HTERT RPE-1 (cell line): ENCODE measurements around the gene AGAP5.

Experiments
- in situ Hi-C: fragments of 300-500 bp; cut with MboI; formaldehyde crosslinking; loops from 4 replicates; pipeline ENCODE4 v1.14.3; 2020; ENCODE audit warnings: low sequenced_read_pairs

AGAP5 gene

DNA sequence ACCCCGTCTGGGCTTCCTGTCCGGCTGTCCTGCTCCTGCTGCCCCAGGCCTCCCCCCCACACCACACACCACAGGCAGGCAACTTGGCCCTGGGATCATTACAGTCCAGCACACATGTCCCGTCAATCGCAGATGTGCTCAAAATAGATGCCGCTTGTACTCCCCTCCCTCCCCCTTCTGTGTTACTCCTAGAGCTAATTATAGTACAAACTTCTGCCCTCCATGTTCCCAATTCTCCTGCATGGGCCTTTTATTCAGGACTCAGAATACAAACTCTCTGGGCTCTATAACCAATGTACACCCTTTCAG, 42.0 kb downstream of the AGAP5 start, which contains the start of gene SYNPO2L:
TSS of gene SYNPO2L (minus strand) at position 40 of the 309 bp plus-strand sequence. CDS start 107 bp downstream, outside the sequence.
- in situ Hi-C loops, result no loop called here

DNA sequence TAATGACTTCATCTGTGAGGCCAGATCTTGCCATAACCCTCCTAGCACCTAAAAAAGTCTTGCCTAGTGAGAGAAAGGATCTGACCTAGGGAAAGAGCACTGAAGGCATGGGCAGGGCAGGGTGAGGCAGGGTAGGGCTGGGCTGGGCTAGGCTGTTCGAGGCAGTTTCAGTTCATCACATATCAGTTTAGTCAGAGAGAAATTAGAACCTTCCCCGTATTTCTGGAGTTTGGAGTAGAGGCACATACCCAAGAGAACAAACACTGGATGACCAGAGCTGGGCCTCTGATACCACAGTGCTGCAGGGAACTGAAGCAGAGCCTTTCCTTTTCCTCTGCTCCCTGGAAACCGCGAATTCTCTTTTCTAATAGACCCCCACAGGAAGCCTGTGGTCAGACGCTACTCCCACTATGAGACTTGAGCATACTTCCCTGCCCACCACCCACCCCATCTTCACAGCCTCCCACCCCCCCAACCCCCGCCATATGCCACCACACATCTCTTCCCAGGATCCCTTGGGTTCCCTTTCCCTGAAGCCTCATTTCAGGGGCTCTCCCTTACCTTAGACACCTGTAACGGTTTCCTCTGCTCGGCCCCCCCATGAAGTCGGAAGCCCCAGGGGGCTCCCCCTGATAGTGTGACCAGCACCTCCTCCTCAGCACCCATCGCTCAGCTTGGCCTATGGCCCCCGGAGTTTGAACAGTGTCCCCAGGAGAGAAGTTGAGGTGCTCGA, 42.5 kb downstream of the AGAP5 start:
- in situ Hi-C loops, result no loop called here

DNA sequence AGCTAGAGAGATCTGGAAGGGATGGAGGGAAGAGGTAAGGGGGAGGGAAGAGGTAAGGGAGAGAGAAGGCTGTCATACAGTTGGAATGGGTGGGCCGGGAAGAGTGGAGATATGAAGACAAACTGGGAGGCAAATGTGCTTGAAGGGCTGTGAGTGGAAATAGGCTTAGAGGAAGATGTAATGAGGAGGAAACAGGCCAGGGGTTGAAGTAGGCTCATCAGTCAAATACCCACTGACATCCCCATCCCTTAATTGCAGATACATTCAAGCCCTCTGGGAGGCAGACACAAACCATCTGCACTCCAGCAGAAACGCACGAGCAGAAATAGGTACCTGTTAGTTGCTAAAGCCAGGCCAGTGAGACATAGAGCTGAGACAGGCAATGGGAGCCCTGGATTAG, 44.2 kb downstream of the AGAP5 start:
- in situ Hi-C loops, result no loop called here

DNA sequence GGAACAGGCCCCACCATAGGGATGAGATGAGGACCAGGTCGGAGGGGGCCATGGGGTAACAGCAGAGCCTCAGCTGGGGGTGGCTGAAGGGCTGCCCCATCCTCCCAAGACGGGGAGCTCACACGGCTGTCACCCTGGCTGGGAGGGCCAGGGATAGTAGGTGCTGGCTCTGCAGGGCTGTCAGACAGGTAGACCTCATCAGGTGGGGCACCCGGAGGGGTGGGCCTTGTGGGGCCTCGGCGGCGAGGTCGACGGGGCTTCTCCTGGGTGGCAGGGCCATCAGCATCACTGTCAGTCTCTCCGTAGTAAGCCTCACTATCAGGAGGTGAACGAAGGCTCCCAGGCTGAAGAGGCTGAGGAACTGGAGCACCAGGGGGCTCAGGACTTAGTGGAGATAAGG, 44.7 kb downstream of the AGAP5 start:
- in situ Hi-C loops, result no loop called here

DNA sequence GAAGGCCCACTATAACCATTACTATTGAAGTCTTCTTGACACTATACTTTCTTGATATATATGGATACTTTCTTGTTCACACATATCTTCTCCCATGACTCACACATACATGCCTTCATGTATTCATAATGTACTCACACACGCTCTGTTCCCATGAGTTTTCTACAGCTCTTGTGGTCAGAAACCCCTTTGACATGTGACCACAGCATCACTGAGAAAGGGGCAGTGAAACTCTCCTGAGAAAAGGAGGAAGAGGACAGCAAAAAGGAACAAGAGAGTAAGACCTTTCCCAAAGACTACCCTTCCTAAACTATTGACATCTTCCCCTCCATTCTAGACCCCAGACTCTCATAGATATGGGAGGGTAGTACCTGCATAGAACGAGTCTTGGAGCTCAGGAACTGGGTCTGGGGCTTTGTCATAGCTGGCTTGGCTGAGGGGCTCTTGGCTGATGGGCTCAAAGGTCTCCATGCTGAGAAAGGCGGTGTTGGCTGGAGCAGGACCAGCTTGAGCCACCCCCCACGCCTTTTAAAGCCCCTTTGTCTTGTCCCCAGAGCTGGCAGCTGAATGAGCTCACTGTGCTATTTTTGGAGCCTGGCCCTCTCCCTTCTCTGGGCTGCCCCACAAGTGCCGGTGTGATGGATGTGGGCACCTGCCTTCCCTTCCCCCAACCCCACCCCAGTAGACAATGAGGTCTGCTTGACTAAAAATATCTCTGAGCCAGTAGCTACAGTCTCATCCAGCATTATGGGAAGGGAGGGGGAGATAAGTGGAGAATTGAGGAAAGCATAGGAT, 47.2 kb downstream of the AGAP5 start:
- in situ Hi-C loops, result no loop called here

DNA sequence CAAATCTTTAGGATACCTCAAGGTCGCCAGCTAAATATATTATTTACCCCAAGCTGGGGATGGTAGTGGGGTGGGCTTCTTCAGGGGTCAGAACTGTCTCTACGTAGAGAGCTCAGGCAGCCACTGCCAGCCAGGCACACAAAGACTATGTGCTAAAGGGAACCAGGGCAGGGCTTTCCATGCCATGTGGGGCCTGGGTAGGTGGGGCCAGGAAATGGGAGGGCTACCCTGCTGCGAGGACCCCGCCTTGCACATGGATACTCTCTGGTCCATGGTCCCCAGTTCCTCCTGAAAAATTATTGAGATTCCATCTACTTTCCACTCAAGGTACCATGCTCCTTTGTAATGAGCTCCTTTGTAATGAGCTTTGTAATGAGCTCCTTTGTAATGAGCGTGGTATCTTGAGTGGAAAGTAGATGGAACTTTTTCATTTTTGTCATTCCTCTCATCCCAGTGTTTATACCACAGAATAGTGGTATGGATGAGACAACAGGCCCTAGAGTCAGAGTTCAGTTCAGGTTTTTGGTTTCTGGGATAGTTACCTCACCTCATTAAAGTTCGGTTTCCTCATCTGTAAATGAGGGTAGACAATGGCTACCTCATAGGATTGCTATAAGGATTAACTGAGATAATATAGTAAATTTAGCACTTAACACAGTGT, 47.9 kb downstream of the AGAP5 start:
- in situ Hi-C loops, result loop anchor here (25.0 kb wide), 1 partner anchor 113 kb away; no protein-coding TSS in a partner anchor

DNA sequence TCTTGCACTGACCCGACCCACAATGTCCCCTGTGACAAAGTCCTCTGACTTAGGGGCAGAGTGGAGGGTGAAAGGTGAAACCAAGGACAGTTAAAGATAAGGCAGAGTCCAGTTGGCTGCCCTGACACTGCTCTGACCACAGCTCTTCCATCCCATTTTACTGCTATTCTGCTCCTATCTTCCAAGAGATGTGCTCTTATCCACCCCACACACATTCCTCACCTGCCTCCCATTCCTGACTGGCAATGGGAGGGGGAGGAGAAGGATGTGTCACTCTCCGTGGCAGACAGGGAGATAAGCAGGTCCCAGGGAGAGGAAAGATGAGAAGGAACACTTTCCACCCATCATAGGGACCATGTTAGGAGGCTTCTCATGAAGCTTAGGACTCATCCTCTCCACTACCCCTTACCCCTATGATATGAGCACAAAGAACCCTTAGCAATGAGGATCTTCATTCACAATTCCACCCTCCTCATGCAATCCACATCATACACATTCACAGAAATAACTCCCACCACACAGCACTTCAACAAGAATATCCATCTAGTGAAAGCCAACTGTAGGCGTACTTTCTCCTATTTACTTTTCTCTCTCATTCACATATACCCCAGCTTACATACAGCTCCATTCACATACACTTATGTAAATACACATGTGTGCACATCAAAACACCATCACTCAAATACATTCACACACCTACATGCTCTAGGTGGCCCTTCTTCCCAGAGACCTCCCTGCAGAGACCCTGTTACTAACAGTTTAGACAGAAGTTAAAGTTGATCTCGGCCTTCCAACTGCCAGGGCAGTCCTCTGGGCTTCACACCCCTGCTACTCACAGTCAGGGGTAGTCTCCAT, 48.7 kb downstream of the AGAP5 start:
- in situ Hi-C loops, result loop anchor here (25.0 kb wide), 1 partner anchor 112 kb away; no protein-coding TSS in a partner anchor

DNA sequence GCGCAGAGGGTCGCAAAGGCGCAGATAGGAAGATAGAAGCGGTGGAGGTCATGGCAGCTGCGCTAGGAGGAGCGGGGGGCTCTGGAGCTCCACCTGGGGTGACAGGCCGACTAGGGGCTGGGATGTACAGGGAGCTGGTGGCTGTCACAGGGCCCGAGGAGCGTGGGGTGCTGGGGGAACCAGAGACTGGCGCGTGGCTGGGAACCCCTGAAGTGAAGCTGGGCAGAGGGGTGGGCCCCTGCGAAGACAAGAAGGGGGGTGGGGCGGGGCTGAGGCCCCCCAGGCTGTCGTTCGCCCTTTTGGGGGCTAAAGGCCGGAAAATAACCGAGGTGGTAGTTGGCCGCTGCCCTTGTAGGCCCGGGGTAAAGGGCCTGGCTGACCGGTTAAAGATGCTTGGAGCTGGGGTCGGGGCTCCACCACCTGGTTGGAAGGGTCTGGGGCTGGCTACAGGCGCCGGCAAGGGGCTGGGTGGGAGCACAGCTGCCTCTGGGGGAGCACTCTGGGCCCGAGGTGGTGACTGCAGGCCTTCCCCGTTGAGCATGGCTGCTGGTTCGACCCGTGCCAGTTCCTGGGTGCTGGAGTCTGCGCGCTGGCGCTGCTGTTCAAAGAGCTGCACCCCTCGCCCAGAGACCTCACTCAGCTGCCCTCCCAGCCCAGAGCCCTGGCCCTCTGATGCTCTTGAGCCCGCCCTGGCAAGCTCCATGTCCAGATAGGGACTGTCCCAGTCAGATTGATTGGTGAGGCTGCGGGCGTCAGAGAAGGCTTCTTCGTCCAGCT, 49.8 kb downstream of the AGAP5 start:
- in situ Hi-C loops, result loop anchor here (25.0 kb wide), 1 partner anchor 111 kb away; no protein-coding TSS in a partner anchor

DNA sequence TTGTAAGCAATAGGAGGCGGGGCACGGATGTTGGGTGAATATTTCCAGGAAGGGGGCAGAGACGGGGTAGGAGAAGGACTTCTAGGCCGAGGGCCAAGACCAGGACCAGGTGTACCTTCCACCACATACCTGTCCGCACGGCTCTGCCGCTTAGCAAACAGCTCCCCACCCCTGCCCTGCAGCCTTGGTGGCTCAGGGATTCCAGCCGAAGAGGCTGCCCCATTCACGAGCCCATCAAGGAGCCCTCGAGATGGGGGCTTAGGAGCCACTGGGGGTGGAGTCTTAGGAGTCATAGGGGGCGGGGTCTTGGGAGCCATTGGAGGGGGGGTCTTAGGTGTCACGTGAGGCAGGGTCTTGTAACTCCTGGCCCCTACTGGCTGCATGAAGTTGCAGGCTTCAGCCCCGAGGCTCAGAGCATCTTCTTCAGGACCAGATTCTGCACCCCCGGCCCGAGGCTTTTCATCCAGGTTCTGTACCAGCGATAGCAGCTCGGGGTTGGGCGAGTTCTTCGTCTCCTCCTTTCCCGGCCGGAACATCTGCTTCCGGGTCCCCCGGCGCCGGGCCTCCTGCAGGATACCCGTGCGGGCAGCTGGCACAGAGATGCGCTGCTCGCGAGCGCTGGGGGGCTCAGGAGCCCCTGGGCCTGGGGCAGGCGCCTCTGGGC, 50.6 kb downstream of the AGAP5 start:
- in situ Hi-C loops, result loop anchor here (25.0 kb wide), 1 partner anchor 110 kb away; no protein-coding TSS in a partner anchor

DNA sequence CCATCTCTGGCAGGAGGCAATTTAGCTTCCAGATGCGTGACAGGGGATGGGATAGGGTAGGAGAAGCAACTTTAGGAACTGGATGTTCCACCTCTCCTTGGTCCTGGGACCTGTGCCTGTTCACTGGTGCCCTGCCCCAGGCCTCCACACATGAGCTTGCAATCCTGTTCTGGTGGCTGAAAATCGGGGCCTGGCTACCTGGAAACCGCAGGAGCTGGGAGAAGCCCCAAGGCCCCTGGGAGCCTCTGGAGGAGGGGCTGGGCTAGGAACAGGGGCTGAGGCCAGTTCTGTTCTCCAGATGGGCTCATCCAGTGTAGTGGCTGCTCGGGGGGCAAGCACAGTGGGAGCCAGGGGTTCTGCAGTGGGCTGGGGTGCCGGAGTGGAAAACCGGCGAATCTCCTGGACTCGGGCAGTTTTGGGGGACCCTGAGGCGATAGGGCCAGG, 51.3 kb downstream of the AGAP5 start:
- in situ Hi-C loops, result loop anchor here (25.0 kb wide), 1 partner anchor 109 kb away; no protein-coding TSS in a partner anchor

DNA sequence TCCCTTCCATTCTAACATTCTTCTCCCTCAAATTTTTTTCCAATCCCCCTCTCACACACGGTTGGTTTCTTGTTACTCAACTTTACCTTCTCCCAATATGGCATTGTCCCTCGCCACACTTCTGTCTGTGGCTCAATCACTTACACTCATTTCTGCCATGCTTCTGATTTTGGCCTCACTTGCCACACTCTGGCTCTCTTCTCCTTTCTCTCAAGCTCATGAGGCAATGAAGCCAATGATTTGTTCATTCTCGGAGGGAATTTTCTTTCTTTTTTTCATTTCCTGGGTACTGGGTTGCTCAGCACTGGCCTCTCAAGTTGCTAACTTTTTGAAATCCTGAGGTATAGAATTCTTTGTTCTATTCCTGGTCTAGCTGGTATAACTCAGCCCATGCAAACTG, 52.7 kb downstream of the AGAP5 start:
- in situ Hi-C loops, result loop anchor here (25.0 kb wide), 1 partner anchor 108 kb away; no protein-coding TSS in a partner anchor

DNA sequence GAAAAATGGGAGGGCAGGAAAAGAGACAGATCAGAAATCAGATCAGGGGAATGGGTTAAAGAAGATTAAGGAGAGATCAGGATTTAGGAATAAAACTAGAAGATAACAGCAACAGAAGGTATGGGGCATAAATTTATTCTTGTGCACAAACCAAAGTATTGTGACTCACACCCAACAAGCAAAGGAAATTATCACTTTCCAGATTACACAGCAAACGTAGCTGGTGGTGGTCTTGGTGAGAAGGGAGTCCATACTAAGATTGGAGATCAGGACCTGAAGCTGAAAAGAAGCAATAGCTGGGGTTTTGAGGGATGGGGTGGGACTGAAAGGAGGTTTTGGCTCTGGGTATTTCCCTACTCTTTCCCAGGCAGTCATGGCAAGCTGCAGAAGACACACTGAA, 53.1 kb downstream of the AGAP5 start:
- in situ Hi-C loops, result loop anchor here (25.0 kb wide), 1 partner anchor 107 kb away; no protein-coding TSS in a partner anchor

DNA sequence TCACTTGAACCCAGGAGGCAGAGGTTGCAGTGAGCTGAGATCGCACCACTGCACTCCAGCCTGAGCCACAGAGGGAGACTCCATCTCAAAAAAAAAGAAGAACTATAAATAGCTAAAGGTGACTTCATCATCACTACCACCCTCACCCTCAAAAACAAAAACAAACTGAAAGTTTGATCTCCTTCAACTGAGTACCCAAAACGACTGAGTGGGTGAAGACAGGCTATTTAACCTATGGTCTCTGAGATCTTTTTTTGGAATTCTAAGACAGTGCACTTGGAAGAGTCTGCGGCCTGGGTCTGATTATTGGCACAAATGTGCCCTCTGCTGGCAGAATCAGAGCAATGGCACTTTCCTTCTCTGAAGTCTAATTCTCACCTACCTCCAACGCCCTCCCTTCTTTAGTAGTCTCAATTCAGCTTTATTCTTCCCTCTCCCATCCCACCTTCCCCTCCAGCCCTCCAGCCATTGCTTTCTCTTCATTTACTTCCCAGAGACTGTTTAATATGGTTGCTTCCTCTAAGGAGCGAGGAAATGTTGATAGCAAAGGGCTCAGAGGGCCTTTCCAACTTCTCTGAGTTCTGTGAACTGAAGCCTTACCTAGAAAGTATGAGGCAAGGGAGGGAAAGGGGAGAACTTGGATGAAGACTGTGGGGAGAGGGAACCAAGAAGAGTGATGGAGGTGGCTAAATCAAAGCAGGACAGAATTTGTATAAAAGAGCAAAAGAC, 53.7 kb downstream of the AGAP5 start:
- in situ Hi-C loops, result loop anchor here (25.0 kb wide), 1 partner anchor 107 kb away; no protein-coding TSS in a partner anchor

DNA sequence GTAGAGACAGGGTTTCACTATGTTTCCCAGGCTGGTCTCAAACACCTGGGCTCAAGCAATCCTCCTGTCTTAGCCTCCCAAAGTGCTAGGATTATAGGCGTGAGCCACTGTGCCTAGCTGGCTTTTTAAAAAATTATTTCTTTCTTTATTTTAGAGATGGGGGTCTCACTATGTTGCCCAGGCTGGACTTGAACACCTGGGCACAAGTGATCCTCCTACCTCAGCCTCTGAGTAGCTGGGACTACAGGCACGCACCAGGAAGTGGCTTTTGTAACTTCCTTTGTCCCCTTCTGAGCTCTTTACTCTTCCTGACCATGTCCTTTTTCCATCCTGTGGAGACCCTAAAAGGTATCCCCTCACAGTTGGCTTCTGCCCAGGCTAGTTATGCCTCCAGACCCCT, 54.5 kb downstream of the AGAP5 start:
- in situ Hi-C loops, result loop anchor here (25.0 kb wide), 1 partner anchor 106 kb away; no protein-coding TSS in a partner anchor

DNA sequence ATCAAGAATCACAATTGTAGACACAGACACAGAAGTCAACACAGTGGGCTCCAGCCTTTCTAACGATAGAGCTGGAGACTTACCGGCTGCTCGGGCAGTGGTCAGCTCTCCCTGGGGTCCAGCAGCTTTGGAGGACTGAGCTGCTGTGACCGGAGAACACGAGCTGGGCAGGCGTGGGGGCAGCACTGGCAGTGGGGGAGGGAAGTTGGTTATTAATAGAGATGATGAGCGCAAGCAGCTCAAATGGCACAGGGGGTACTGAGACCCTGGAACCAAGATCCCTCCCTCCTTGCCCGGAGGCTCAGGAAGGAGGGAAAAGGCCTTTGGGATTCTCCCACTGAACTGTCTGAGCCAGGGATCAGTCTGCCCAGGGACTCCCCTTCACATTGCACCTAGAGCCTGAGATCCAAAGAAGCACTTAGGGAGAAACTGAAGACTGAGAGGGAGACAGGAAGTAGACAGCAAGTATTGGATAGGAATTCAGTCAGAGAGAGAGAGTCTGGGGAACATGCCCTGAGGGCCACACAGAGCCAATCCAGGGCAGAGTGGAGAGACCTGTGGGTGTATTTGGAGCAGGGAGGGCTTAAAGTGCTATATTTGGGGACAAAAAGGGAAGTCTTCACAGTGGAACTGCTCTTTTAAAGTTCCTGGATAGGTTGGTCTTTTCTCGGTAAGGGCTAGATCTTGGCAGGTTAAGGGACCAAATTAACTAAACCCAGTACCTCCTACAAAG, 56.4 kb downstream of the AGAP5 start, which contains the start of gene MYOZ1:
TSS of gene MYOZ1 (minus strand) at position 147 of the 733 bp plus-strand sequence. CDS start 1,457 bp downstream, outside the sequence.
- in situ Hi-C loops, result loop anchor here (25.0 kb wide), 1 partner anchor 104 kb away; no protein-coding TSS in a partner anchor

DNA sequence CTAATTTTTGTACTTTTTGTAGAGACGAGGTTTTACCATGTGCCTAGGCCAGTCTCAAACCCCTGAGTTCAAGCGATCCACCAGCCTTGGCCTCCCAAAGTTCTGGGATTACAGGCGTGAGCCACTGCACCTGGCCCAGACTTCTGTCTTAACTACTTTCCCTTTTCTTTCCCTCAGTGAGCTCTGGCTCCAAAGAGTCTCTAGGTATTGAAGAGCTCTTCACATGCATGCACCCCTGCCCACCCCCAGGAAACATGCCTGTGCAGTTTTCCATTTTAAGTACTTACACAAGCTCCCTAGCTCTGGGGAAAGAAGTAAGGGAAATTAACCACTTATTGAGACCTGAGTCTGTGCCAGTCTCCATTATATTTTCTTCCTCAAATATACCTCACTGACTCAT, 58.6 kb downstream of the AGAP5 start:
- in situ Hi-C loops, result loop anchor here (25.0 kb wide), 1 partner anchor 102 kb away; no protein-coding TSS in a partner anchor

DNA sequence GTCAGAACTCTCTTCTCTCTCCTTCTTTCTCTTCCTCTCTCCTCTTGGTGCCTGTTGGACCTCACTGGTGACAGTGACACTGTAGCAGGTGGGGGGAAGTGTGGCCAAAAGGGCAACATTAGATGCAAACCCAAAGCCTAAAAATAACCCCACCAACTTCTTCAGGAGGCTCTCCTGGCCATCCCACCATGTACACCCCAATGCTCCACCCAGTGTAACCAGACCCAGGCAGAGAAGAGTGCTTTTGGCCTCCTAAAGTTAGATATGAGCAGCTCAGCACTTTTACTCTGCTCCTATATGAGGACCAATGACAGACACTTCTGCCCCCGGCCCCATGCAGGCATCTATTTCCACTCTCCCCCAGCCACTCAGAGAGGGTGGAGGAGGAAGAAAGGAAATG, 62.1 kb downstream of the AGAP5 start:
- in situ Hi-C loops, result loop anchor here (25.0 kb wide), 1 partner anchor 98 kb away; no protein-coding TSS in a partner anchor
